Measurements from ENCODE around the gene KIR2DL1.
"Not testable (repeated sequence)": the region's sequence is repeated elsewhere in the genome, so short reads cannot be mapped to it uniquely, and the experiment has no call there.

Gene KIR2DL1

DNA sequence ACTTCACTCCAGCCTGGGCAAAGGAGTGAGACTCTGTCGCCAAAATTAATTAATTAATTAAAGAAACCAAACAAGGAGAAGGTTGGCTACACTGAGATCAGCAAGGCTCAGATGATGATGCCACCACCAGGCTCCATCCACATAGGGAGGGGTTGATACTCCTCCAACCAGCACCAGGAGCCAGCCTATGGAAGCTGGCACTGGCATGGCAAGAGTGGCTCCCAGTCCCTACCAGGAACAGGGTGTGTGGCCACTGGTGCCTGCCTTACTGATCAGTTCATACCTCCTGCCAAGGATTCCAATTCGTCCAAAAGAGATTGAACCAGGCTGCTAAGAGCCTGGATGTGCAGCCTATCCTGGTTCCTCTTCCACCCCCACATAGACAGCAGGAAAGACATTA is 3.1 kb downstream of the KIR2DL1 start:
- DNase-seq = not testable (repeated sequence)

DNA sequence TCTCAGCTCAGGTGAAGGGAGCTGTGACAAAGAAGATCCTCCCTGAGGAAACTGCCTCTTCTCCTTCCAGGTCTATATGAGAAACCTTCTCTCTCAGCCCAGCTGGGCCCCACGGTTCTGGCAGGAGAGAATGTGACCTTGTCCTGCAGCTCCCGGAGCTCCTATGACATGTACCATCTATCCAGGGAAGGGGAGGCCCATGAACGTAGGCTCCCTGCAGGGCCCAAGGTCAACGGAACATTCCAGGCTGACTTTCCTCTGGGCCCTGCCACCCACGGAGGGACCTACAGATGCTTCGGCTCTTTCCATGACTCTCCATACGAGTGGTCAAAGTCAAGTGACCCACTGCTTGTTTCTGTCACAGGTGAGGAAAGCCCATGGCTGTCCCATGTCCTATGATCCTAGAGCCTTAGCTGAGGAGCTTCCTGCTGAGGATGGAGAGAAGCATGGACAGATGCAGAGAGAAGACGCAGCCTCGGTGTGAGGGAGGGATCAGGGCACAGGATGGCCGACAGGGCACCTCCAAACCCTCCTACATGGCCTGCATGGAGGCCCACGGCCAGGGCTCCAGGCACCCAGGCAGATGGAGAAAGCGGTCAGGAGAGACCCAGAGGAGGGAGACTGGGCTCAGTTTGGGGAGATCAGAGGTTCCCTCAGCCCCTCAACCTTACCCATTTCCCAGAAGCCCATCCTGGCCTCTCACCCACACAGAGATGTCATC is 5.7 kb downstream of the KIR2DL1 start:
- not testable (repeated sequence) for DNase-seq

DNA sequence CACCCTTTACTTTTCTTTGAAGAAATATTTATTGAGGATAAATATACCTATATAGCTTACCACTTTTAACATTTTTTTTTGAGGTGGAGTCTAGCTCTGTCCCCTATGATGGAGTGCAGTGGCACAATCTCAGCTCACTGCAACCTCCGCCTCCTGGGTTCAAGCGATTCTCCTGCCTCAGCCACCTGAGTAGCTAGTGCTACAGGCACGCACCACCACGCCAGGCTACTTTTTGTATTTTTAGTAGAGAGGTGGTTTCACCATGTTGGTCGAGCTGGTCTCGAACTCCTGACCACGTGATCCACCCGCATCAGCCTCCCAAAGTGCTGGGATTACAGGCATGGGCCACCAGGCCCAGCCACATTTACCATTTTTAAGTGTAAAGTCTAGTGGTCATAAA is 6.2 kb downstream of the KIR2DL1 start:
- DNase-seq = not testable (repeated sequence)

DNA sequence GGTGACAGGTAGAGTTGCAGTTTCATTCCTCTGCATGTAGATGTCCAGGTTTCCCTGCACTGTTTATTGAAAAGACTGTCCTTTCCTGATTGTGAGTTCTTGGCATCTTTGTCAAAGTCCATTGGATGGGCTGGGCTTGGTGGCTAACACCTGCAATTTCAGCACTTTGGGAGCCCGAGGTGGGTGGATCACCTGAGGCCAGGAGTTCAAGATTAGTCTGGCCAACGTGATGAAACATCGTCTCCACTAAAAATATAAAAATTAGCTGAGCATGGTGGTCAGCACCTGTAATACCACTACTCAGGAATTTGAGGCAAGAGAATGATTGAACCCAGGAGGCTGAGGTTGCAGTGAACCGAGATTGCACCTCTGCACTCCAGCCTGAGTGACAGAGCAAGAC is 8.3 kb downstream of the KIR2DL1 start:
- DNase-seq = not testable (repeated sequence)

DNA sequence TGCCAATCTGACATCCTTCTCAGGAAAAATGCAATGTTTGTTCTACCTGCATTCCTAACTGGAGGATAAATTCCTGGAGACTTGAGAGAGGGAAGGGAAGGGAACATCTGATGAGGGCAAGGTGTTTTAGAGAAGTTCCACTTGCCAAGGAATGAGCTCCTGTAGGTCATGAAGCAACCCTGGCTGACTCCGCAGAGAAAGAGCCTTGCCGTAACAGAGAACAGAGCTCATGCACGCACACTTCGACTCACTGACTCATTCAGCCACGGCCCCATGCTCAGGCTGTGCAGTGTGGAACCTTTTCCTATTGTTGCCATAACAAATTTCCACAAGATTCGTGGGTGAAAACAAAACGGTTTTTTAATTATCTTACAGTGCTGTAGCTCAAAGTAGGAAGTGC is 9.3 kb downstream of the KIR2DL1 start:
- DNase-seq = not testable (repeated sequence)

DNA sequence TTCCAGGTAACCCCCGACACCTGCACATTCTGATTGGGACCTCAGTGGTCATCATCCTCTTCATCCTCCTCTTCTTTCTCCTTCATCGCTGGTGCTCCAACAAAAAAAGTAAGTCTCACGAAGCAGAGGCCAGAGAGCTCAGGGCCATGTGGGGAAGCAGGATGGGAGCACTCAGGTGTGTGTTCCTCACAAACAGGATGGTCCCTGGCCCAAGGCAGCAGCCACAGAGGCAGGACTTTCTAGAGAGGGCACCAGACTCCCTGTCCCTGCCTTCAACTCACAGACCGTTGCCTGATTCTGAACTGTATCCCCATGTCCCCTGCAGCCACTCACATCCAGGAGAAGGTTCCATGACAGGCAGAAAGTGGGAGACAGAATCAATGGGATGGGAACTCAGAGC is 13.3 kb downstream of the KIR2DL1 start:
- not testable (repeated sequence) for DNase-seq

DNA sequence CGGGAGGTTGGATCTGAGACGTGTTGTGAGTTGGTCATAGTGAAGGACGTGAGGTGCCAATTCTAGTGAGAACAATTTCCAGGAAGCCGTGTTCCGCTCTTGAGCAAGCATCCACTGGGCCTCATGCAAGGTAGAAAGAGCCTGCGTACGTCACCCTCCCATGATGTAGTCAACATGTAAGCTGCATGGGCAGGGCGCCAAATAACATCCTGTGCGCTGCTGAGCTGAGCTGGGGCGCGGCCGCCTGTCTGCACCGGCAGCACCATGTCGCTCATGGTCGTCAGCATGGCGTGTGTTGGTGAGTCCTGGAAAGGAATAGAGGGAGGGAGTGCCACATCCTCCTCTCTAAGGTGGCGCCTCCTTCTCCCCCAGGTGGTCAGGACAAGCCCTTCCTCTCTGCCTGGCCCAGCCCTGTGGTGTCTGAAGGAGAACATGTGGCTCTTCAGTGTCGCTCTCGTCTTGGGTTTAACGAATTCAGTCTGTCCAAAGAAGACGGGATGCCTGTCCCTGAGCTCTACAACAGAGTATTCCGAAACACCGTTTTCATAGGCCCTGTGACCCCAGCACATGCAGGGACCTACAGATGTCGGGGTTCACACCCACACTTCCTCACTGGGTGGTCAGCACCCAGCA is 16.6 kb downstream of the KIR2DL1 start:
- DNase-seq = not testable (repeated sequence)

DNA sequence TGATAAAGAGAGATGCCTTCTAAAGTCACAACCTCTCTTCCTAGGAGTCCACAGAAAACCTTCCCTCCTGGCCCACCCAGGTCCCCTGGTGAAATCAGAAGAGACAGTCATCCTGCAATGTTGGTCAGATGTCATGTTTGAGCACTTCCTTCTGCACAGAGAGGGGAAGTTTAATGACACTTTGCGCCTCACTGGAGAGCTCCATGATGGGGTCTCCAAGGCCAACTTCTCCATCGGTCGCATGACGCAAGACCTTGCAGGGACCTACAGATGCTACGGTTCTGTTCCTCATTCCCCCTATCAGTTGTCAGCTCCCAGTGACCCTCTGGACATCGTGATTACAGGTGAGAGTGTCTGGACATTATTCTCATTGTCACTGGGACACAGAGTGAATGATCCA is 18.6 kb downstream of the KIR2DL1 start:
- not testable (repeated sequence) for DNase-seq

DNA sequence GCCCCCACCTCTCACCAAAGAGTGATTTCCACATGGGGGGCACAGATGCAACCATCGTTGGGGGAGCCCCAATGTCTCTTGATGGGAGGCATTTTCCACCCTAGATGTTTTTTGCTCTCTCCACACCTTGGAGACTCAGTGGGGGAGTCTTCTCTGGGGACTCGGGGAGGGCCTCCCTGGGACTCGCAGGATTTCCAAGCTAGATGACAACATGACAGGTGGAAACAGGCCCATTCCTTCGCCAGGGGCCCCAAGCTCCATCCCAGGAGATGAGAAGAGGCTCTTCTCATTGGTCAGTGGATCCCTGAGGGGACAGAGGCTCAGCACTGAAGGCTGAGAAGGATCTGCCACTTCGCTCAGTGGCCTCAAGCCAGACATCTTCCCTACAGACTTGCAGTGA is 21.1 kb downstream of the KIR2DL1 start:
- DNase-seq = no peak

DNA sequence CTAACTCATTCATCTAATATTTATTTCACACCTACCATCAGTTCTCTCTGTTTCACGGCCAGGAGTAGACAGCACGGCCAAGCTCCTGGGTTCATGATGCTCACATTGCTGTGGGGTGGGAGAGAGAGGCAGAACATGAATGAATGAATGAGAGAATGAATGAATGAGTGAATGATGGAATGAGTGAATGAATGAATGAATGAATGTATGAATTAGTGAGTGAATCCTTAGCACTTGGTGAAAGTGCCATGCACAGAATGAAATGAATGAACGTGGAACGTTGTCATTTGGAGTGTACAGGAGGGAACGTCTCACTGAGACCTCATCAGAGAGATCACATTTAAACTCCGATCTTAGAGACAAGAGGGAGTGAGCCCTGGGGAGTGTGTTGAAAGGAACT is 21.9 kb downstream of the KIR2DL1 start:
- DNase-seq = no peak

DNA sequence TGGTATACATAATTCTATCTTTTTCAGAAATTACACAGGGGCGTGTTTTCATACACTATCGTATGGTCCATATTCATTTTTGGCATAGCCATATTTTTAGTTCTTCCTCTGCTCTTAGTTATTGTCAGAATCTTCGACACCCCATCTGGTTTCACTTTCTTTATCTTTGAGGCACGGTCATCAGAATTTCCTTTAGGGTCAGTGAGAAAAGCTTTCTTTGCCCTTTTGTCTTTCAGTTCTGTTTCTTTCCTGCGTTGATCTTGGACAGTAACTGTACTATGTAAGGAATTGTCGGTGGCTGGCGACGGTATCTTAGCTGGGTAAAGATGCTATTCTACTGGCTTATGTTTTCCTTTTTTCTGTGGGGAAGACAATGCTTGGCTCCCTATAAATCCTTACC is 23.2 kb downstream of the KIR2DL1 start:
- no peak for DNase-seq

DNA sequence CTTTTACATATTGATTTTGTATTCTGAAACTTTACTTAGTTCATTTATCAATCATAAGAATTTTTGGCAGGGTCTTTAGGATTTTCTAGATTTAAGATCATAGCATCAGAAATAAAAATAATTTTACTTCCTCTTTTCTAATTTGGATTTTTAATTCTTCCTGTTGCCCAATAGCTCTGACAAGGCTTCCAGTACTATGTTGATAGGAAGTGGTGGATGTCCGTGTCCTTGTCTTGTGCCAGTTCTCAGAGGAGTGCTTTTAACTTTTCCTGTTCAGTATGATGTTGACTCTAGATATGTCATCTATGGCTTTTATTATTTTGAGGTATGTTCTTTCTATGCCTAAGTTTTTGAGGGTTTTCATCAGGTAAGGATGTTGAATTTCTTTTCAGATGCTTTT is 26.2 kb downstream of the KIR2DL1 start:
- DNase-seq = no peak

DNA sequence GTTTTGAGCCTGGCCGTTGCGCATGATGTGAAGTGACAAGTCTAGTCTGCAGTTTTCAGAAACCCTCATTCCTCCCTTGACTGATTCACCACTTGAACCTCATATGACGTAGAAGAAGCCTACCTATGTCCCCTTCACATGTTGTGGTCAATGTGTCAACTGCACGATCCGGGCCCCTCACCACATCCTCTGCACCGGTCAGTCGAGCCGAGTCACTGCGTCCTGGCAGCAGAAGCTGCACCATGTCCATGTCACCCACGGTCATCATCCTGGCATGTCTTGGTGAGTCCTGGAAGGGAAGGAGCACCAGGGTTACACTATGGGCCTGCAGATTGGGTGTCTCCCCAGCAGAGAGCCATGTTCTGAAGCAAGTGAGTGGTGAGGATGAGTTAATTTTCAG is 33.8 kb downstream of the KIR2DL1 start, which contains the start of gene KIR2DL4:
Gene KIR2DL4 (plus strand): TSS at position 201 of the 400 bp plus-strand sequence. CDS start 42 bp downstream, at position 243.
- no peak for DNase-seq

DNA sequence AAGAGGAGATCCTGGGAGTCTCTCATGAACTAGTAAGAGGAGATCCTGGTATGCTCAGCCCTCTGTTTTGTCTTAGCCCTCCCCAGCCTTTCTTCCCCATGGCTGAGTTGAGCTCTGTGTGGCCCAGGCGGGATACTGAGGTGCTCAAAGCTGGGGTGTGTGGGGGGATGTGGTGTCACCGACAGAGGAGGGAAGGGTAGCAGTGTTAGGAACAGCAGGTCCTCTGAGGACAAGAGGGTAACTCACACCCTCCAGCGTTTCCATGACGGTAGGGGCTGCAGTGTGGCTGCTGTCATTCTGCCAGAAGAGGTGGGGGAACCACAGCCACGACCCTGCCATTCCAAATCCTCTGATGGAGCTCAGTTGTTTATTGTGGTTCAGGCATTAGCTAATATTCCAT is 34.5 kb downstream of the KIR2DL1 start:
- no peak for DNase-seq

DNA sequence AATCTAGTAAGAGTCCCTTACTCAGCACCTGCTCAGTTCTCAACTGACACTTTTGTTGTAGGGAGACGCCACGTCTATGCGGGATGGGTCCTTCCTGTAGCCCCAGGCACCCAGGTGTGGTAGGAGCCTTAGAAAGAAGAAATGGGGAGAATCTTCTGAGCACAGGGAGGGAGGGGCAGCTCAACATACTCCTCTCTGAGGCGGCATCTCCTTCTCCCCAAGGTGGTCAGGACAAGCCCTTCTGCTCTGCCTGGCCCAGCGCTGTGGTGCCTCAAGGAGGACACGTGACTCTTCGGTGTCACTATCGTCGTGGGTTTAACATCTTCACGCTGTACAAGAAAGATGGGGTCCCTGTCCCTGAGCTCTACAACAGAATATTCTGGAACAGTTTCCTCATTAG is 35.0 kb downstream of the KIR2DL1 start:
- no peak for DNase-seq

DNA sequence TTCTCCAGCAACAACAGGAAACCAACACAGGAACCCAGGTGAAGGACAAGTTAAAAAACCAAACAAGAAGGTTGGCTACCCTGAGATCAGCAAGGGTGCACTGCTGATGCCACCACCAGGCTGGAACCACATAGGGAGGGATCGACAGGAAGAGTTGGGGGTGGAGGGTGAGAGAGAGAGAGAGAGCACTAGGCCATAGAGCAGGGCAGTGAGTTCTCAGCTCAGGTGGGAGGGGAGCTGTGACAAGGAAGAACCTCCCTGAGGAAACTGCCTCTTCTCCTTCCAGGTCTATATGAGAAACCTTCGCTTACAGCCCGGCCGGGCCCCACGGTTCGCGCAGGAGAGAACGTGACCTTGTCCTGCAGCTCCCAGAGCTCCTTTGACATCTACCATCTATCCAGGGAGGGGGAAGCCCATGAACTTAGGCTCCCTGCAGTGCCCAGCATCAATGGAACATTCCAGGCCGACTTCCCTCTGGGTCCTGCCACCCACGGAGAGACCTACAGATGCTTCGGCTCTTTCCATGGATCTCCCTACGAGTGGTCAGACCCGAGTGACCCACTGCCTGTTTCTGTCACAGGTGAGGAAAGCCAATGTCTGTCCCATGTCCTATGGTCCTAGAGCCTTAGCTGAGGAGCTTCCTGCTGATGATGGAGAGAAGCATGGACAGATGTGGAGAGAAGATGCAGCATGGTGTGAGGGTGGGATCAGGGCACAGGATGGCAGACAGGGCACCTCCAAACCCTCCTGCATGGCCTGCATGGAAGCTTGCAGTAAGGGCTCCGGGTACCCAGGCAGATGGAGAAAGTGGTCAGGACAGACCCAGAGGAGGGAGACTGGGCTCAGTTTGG is 36.3 kb downstream of the KIR2DL1 start:
- no peak for DNase-seq

DNA sequence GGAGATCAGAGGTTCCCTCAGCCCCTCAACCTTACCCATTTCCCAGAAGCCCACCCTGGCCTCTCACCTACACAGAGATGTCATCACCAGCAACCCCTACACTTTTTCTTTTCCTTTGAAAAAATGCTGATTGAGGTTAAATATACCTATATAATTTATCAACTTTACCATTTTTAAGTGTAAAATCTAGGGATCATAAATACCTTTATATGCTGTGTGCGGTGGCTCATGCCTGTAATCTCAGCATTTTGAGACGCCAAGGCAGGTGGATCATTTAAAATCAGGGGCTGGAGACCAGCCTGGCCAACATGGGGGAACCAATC is 36.9 kb downstream of the KIR2DL1 start:
- no peak for DNase-seq

DNA sequence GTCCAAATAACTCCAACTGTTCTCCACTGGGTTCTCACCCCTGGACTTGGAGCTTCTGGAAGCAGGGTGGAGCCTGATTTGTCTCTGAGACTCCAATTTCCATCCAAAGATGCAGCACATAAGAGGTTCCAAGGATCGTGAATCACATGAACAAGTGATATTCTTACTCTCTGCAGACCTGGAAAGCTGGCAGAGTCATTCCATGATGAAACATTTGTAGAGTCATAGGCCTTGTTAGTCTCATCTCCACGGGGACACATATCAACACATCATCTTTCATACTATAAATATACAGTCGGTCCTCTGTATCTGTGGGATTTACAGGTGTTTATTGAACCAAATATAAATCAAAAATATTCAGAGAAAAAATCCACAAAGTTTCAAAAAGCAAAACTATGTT is 45.0 kb downstream of the KIR2DL1 start:
- DNase-seq = not testable (repeated sequence)

DNA sequence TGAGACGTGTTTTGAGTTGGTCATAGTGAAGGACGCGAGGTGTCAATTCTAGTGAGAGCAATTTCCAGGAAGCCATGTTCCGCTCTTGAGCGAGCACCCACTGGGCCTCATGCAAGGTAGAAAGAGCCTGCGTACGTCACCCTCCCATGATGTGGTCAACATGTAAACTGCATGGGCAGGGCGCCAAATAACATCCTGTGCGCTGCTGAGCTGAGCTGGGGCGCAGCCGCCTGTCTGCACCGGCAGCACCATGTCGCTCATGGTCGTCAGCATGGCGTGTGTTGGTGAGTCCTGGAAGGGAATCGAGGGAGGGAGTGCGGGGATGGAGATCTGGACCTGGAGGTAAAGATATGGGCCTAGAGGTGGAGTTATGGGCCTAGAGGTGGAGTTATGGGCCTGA is 46.7 kb downstream of the KIR2DL1 start, which contains the start of gene KIR3DL1:
Gene KIR3DL1 (plus strand): TSS at position 218 of the 400 bp plus-strand sequence.
- DNase-seq = not testable (repeated sequence)

DNA sequence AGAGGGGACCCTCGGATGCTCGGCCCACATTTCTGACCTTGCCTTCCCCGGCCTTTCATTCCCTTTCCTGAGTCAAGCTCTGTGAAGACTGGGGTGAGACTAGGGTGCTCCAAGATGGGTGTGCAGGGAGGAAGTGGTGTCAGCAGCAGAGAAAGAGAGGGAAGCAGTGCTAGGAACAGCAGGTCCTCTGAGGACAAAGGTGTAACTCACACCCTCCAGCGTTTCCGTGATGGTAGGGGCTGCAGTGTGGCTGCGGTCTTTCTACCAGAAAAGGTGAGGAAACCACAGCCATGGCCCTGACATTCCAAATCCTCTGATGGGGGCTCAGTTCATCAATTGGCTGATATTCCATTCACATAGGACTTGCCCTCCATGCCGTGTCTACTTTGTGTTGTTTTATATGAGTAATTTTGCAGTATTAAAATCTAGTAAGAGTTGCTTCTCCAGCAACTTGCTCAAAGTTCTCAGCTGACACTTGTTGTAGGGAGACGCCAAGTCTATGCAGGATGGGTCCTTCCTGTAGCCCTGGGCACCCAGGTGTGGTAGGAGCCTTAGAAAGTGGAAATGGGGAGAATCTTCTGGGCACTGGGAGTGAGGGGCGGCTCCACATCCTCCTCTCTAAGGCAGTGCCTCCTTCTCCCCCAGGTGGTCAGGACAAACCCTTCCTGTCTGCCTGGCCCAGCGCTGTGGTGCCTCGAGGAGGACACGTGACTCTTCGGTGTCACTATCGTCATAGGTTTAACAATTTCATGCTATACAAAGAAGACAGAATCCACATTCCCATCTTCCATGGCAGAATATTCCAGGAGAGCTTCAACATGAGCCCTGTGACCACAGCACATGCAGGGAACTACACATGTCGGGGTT is 48.3 kb downstream of the KIR2DL1 start:
- no peak for DNase-seq

DNA sequence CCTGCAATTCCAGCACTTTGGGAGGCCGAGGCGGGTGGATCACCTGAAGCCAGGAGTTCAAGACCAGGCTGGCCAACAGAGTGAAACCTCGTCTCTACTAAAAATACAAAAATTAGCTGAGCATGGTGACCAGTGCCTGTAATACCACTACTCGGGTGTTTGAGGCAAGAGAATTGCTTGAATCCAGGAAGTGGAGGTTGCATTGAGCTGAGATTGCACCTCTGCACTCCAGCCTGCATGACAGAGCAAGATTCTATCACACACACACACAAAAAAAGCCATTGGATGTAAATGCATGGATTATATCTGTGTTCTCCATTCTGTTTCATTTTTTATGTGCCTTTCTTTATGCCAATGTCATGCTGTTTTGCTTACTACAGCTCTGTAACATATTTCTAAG is 54.8 kb downstream of the KIR2DL1 start:
- DNase-seq = not testable (repeated sequence)

DNA sequence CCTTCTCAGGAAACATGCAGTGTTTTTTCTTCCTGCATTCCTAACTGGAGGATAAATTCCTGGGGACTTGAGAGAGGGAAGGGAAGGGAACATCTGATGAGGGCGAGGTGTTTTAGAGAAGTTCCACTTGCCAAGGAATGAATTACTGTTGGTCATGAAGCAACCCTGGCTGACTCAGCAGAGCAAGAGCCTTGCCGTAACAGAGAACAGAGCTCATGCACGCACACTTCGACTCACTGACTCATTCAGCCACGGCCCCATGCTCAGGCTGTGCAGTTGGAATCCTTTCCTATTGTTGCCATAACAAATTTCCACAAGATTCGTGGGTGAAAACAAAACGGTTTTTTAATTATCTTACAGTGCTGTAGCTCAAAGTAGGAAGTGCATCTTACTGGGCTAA is 55.7 kb downstream of the KIR2DL1 start:
- not testable (repeated sequence) for DNase-seq

DNA sequence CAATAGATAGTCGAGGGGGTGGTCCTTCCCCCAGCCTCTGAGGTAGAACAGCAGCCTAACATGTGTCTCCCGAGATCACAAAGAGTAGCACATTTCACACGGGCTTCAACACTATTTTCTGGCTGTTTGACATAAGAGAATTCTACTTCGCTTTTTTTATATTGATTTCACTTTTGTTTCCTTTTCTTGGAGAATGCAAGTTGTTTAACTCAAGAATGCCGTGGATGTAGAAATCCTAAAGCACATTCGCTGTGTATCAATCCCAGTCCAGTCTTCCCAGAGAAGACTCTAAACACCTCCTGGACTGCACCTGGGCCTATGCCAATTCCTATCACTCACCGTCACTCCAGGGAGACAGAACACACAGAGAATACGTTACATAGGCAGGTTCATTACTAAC is 58.5 kb downstream of the KIR2DL1 start:
- not testable (repeated sequence) for DNase-seq
